Right lobe of liver (tissue), 4 donors: ENCODE results near the gene PTPA.

Experiments used
- CTCF ChIP-seq, 4 donors: fragments of 200-600 bp in 3 of 4; fragments of 450-650 bp in 1 of 4; IDR thresholded peaks; one replicate each; pipeline versions ENCODE4 v1.5.1 to v1.8.0; 2016 to 2022; ENCODE audit warnings: antibody characterized with exemption in 4 of 4, mild to moderate bottlenecking in 2 of 4
- POLR2A ChIP-seq: fragments of 450-650 bp; IDR thresholded peaks from one replicate; pipeline ENCODE4 v1.6.1; 2017; ENCODE audit warnings: antibody characterized with exemption, mild to moderate bottlenecking
- donor health status: DM: no; HTN: no; CAD: no.
- donor health status: DM: no; HTN: no; CAD: no.
- donor health status: DM: no; HTN: yes; CAD: no.

GRCh38 chr9:129142138-129142935 is 31.1 kb downstream of the PTPA start:
- TF ChIP-seq POLR2A = no peak
- TF ChIP-seq CTCF (IDR thresholded peaks at IDR 0.05) = no peak
